Activated naive CD4-positive, alpha-beta T cell treated with anti-CD3 and anti-CD28 coated beads, Interleukin-2, amount 50 U/mL, for 24 hours (primary cell): ENCODE results near the gene NSFL1C.
A peak's percentile ranks its signal among the peaks of the same experiment; 100 is the strongest.
"Not testable (repeated sequence)": the region's sequence is repeated elsewhere in the genome, so short reads cannot be mapped to it uniquely, and the experiment has no call there.

Source experiments
- H3K27ac Mint-ChIP-seq: one replicate; pipeline ENCODE4 v1.8.0; 2021; ENCODE audit warnings: mild to moderate bottlenecking, mixed read lengths
- H3K27me3 Mint-ChIP-seq: one replicate; pipeline ENCODE4 v1.8.0; 2021; ENCODE audit warnings: mixed read lengths
- H3K36me3 Mint-ChIP-seq: one replicate; pipeline ENCODE4 v1.8.0; 2021; ENCODE audit warnings: mixed read lengths
- H3K4me1 Mint-ChIP-seq: one replicate; pipeline ENCODE4 v1.8.0; 2021; ENCODE audit warnings: mixed read lengths
- H3K4me3 Mint-ChIP-seq: one replicate; pipeline ENCODE4 v1.8.0; 2021; ENCODE audit warnings: mild to moderate bottlenecking, mixed read lengths
- H3K9me3 Mint-ChIP-seq: one replicate; pipeline ENCODE4 v1.8.0; 2021; ENCODE audit warnings: mixed read lengths

The NSFL1C gene

DNA sequence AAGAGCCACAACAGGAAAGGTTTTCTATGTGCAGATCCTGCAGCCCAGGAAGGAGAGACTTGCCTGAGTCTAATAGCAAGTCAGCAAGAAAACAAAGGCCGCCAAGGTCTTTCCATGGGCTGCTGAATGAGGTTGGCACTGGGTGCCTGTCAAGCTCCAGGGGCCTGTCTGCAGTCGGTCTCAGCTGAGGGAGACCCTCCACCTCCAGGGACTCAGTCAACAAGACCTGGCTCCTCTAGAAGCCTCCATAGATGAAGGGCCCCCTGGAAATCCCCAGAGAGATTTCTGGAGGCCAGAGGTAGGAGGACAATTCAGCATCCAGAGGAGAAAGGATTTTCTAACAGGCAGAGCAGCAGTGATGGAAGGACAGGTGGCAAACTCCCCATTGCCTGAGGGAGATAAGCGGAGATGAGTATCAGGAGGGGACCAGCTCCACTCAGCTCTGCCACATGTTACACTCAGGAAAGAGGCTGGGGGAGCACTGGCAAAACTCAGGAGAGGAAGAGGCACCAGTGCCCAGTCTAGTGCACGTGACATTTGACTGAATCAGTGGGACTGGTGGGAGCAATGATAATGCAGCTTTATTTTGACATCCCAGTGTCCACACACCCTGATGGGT, 40.3 kb downstream of the NSFL1C start:
- Mint-ChIP-seq H3K36me3 (peaks cover 2% of the 10 kb centered on the region), H3K9me3 (no peaks in the 10 kb centered on the region), H3K27ac (no peak overlapping the region), H3K4me3 (no peak overlapping the region), H3K27me3 (no peaks in the 10 kb centered on the region), H3K4me1 (peaks cover 10% of the 10 kb centered on the region)

DNA sequence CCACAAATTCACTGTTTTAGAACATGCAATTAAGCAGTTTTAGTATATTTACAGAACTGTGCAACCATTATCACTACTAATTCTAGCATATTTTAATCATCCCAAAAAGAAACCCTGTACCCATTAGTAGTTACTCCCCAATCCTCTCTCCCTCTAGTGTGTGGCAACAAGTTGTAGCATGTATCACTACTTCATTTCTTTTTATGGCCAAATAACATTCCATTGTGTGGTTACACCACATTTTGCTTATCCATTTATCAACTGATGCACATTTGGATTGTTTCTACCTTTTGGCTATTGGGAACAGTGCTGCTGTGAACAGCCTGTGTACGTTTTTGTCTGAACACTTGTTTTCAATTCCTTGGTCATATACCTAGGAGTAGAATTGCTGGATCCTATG, 42.3 kb downstream of the NSFL1C start:
- no peak overlapping the region for H3K27ac Mint-ChIP-seq
- no peaks in the 10 kb centered on the region for H3K27me3 Mint-ChIP-seq
- H3K4me3 Mint-ChIP-seq = no peak overlapping the region

DNA sequence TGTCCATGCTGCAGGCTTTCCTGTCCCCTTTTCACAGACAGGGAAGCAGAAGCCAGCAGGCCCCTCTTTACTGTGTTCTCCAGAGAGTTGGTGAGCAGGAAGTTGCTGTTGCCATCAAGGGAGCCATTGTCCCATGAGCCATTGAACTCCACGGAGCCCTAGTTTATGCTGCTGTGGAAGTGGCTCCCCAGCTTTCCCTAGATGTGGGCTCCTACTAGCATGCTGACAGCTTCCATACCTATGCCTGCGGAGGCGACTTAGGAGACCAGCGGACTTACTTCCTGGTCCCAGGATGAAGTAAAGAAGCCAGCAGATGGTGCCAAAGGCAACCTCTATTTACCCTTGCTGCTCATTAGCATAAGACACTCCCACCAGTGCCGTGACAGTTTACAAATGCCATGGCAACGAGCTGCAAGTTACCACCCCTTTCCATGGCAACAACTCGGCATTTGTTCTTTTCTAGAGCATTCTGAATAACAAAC, 43.0 kb downstream of the NSFL1C start:
- Mint-ChIP-seq H3K36me3 (peaks cover 8% of the 10 kb centered on the region), H3K9me3 (peaks cover 4% of the 10 kb centered on the region)

More for the DNA sequence above, 42.3 kb downstream of the NSFL1C start:
- peaks cover 10% of the 10 kb centered on the region for H3K4me1 Mint-ChIP-seq
- H3K9me3 Mint-ChIP-seq = no peaks in the 10 kb centered on the region
- peaks cover 5% of the 10 kb centered on the region for H3K36me3 Mint-ChIP-seq

DNA sequence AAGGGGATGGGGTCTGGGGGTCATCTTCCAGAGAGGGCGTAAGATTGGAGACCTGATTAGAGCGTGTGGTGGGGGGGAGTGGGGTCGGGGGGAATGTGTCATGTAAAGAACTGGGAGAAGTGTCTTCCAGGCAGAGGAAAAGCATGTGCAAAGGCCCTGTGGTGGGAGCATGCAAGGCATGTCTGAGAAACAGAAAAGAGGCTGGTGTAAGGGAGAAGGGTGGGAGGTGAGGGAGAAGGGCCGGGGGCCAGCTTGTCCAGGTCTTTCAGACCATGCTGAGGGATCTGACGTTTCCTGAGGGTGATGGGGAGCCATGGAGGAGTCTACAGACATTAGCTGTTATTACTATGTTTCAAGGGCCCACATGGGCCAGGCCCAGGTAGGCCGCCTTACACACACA, 43.4 kb downstream of the NSFL1C start:
- Mint-ChIP-seq H3K27me3 (peaks cover 2% of the 10 kb centered on the region), H3K4me3 (no peak overlapping the region), H3K27ac (no peak overlapping the region)

More for the DNA sequence above, 43.0 kb downstream of the NSFL1C start:
- H3K27ac Mint-ChIP-seq = no peak overlapping the region
- peaks cover 2% of the 10 kb centered on the region for H3K27me3 Mint-ChIP-seq
- peaks cover 10% of the 10 kb centered on the region for H3K4me1 Mint-ChIP-seq
- H3K4me3 Mint-ChIP-seq = no peak overlapping the region

DNA sequence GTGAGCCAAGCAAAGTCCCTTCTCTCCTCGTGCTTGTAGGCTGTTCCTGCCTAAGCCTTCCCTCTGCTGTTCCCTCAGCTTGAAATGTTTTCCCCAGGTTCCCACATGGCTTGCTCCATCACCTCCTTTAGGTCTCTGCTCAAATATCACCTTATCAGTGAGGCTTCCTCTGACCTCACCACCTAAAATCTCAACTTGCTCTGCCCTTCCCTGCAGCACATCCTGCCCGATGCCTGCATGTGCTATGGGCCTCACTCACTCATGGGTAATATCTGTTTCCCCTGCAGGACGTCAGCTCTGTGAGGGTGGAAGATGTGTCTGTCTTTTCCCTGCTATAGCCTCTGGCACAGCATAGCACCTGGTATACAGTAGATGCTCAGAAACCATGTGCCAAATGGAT, 43.9 kb downstream of the NSFL1C start:
- Mint-ChIP-seq H3K36me3 (peaks cover 8% of the 10 kb centered on the region), H3K27me3 (peaks cover 2% of the 10 kb centered on the region), H3K4me1 (peaks cover 10% of the 10 kb centered on the region), H3K9me3 (peaks cover 5% of the 10 kb centered on the region), H3K4me3 (no peak overlapping the region), H3K27ac (peak overlapping the region; percentile 4)

More for the DNA sequence above, 43.4 kb downstream of the NSFL1C start:
- H3K9me3 Mint-ChIP-seq = peaks cover 5% of the 10 kb centered on the region
- H3K36me3 Mint-ChIP-seq = peaks cover 8% of the 10 kb centered on the region
- H3K4me1 Mint-ChIP-seq = peaks cover 10% of the 10 kb centered on the region

DNA sequence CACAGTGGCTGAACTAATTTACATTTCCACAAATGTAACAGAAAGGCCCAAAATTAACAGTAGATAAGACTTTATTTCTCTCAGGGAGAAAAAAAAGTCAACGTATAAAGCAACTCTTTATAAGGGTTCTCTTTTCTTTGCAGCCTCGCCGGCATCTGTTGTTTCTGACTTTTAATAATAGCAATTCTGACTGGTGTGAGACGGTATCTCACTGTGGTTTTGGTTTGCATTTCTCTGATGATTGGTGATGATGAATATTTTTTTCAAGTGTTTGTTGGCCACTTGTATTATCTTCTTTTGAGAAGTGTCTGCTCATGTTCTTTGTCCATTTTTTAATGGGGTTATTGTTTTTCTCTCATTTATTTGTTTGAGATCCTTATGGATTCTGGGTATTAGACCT, 46.6 kb downstream of the NSFL1C start:
- peaks cover 2% of the 10 kb centered on the region for H3K27me3 Mint-ChIP-seq
- H3K4me1 Mint-ChIP-seq = peaks cover 6% of the 10 kb centered on the region
- H3K36me3 Mint-ChIP-seq = peaks cover 8% of the 10 kb centered on the region
- H3K4me3 Mint-ChIP-seq = no peak overlapping the region
- H3K27ac Mint-ChIP-seq = no peak overlapping the region
- peaks cover 5% of the 10 kb centered on the region for H3K9me3 Mint-ChIP-seq

DNA sequence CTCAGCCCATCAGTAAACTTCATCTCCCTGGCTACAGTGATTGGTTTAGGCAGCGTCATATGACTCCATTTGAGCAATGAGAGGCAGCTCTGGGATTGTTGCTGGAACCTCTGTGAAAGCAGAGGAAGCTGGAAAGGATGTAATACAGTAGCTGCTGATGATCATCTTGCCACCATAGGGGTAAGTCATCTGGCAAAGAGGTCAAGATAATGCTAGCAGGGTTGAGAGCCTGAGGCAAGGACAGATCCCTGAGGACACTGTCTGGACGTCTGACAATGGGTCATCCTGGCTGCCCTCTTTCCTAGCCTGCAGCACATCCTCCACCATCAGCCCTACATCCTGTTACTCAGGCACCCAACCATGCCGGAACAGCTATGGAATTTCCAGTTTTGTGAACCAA, 48.3 kb downstream of the NSFL1C start:
- H3K4me3 Mint-ChIP-seq = no peak overlapping the region
- H3K27me3 Mint-ChIP-seq = peaks cover 2% of the 10 kb centered on the region
- H3K9me3 Mint-ChIP-seq = peaks cover 5% of the 10 kb centered on the region
- peaks cover 8% of the 10 kb centered on the region for H3K36me3 Mint-ChIP-seq
- no peak overlapping the region for H3K27ac Mint-ChIP-seq
- H3K4me1 Mint-ChIP-seq = peaks cover 6% of the 10 kb centered on the region

DNA sequence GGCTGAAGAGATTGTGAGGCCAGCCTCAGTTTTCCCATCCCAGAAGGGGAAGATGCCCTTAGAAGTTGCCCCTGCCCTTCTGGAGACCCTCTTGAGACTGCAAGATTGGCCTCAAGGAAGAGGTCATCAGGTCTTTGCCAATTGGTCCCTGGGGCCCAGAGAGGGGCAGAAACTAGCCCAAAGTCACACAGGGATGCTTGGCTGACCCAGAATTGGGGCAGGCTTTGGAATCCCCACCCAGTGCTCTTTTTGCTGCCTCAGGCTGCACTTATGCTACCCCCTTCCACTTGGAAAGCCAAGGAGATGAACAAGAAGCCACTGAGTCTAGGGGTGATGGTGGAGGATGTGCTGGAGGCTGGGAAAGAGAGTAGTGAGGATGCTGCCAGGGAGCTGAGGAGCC, 48.9 kb downstream of the NSFL1C start:
- H3K27ac Mint-ChIP-seq = no peak overlapping the region
- H3K4me3 Mint-ChIP-seq = no peak overlapping the region
- peaks cover 2% of the 10 kb centered on the region for H3K4me1 Mint-ChIP-seq
- peaks cover 2% of the 10 kb centered on the region for H3K27me3 Mint-ChIP-seq
- peaks cover 8% of the 10 kb centered on the region for H3K36me3 Mint-ChIP-seq
- H3K9me3 Mint-ChIP-seq = peaks cover 5% of the 10 kb centered on the region

DNA sequence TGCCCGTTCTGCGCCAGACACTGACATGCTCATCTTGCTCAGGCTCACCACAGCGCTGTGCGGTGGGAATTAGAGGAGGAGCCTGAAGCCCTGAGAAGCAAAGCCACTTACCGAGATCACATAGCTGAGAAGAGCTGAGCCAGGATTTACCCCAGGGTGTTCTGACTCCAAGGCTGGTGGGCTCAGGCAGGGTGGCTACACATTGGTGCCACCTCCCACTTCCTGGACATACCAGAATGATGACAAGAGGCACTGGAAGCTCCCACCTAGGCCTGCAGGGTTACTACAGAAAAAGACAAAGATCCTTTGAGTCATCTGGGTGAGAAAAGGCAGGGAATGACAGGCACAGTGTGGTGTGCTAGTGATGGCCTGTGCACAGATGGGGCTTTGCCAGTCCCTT, 49.4 kb downstream of the NSFL1C start:
- Mint-ChIP-seq H3K4me3 (no peak overlapping the region), H3K36me3 (peaks cover 8% of the 10 kb centered on the region), H3K4me1 (no peaks in the 10 kb centered on the region), H3K27ac (no peak overlapping the region), H3K27me3 (peaks cover 2% of the 10 kb centered on the region), H3K9me3 (peaks cover 5% of the 10 kb centered on the region)

DNA sequence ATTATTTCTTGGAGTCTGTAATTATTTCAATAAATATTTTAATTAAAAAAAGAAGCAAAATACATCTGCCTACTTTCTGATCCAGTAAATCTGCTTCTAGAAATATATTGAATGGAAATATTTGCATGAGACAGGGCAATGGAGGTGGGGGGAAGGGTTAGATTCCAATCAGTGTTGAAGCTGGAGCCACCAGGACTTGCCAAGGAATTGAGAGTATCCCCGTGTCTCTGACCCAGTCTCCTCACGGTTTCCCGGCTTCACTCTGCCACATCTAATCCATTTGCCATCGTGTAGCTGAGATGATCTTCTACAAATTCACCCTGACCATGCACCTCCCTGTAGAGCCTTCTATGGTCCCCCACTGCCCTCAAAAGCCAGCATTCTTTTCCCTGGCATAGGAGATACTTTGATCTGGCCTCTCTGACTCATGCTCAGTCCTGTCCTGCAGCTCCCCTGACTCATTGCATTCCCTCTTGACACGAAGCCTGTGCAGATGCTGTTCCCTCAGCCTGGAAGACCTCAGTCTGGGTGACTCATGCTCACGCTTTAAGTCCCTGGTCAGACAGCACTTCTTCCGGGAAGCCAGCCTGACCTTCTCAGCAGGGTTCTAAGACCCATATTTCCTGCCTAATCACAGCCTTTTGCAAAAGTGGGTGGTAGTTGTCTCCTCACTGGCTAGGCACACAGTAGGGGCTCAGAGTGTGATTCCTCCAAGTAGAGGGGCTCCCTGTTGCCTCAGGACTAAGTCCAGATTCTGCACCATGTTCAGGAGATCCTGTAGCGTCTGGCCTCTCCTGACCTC, 50.8 kb downstream of the NSFL1C start:
- Mint-ChIP-seq H3K4me1 (no peaks in the 10 kb centered on the region), H3K27ac (no peak overlapping the region), H3K9me3 (peaks cover 5% of the 10 kb centered on the region), H3K27me3 (peaks cover 2% of the 10 kb centered on the region), H3K36me3 (peaks cover 6% of the 10 kb centered on the region), H3K4me3 (no peak overlapping the region)

DNA sequence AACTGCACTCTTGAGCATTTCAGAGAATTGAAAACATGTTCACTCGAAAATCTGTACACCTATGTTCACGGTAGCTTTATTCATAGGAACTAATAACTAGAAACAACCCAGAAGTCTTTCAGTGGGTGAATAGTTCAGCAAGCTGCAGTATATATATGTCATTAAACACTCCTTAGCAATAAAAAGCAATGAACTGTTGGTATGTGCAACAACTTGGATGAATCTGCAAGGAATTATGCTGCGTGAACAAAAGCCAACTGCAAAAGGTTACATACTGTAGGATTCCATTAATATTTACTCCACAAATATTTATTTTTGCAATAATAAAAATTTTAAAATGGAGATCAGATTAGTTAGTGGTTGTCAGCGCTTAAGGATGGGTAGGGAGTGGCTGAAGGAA, 51.7 kb downstream of the NSFL1C start:
- Mint-ChIP-seq H3K4me1 (no peaks in the 10 kb centered on the region), H3K36me3 (peaks cover 5% of the 10 kb centered on the region), H3K27me3 (peaks cover 3% of the 10 kb centered on the region), H3K9me3 (peaks cover 5% of the 10 kb centered on the region), H3K4me3 (no peak overlapping the region), H3K27ac (no peak overlapping the region)

DNA sequence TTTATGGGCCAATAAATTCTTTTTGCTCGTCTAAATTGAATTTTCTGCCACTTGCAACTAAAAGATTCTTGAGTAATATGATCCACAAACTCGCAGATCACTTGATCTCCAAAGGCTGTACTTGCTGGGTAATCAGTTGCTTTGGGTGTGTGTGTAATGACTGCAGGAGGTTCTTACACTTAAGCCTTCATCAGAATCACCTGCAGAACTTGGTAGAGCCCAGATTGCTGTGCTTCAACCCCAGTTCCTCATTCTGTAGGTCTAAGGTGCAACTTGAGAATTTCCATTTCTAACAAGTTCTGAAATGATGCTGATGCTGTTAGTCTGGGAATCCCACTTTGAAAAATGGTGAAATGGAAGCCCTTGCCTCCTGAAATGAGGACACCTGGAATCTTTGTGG, 60.8 kb downstream of the NSFL1C start:
- H3K36me3 Mint-ChIP-seq = peaks cover 7% of the 10 kb centered on the region
- H3K27me3 Mint-ChIP-seq = peaks cover 1% of the 10 kb centered on the region
- no peaks in the 10 kb centered on the region for H3K9me3 Mint-ChIP-seq
- no peak overlapping the region for H3K27ac Mint-ChIP-seq
- no peak overlapping the region for H3K4me3 Mint-ChIP-seq
- peaks cover 9% of the 10 kb centered on the region for H3K4me1 Mint-ChIP-seq

DNA sequence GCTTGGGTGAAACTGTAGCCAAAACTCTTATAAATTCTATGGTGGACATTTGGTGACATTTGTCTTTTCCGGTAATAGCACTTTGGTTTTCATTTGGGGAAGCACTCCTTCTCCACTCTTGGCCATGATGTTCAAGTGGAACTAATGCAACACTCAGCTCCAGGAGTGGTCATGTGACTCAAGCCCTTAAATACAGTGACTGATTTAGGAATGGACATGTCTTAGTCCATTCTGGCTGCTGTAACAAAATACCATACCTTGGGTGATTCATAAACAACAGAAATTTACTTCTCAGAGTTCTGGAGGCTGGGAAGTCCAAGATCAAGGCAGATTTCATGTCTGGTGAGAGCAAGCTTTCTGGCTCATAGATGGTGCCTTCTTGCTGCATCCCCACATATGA, 63.0 kb downstream of the NSFL1C start:
- Mint-ChIP-seq H3K4me3 (no peak overlapping the region), H3K27me3 (no peaks in the 10 kb centered on the region), H3K4me1 (peaks cover 9% of the 10 kb centered on the region), H3K27ac (no peak overlapping the region), H3K9me3 (no peaks in the 10 kb centered on the region), H3K36me3 (peaks cover 4% of the 10 kb centered on the region)

DNA sequence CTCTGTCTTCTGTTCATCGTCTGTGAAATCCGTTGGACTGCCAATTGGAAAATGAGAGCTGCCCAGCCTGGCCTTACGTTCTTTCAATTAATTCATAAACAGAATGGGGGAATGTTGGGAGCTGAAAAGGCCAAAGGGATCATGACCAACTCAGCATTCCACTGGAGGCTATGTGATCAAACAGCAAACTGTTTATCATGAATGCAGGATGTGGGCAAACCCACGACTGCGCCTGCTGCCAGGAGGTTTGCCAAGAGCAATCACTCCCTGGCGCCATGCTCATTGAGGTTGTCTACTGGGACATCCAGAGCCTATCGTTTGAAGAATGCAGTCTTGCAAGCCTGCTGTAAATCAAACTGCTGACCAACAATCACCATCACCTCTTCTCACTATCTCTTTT, 64.5 kb downstream of the NSFL1C start:
- peaks cover 10% of the 10 kb centered on the region for H3K4me1 Mint-ChIP-seq
- H3K4me3 Mint-ChIP-seq = no peak overlapping the region
- no peaks in the 10 kb centered on the region for H3K27me3 Mint-ChIP-seq
- peaks cover 4% of the 10 kb centered on the region for H3K36me3 Mint-ChIP-seq
- H3K9me3 Mint-ChIP-seq = no peaks in the 10 kb centered on the region
- H3K27ac Mint-ChIP-seq = no peak overlapping the region

DNA sequence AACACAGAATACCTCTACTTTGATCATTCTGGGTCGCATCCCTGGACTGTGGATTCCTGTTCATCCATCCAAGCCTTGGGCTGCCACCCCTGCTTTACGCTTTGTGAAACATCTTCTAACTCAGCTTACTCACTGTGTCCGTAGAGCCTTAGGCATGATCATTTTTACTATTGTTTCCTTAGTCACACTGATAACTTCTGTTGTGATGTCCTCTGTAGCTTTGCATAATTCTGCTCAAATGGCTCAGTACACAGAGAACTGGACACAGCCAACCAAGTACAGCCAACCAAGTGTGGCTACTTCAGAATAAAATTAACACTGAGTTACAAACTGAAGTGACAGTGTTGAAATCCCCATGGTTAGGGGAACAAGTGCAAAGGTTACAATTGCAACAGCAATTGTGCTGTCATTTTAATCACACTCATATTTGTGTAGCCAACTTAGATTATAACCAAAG, 65.2 kb downstream of the NSFL1C start:
- Mint-ChIP-seq H3K36me3 (peaks cover 2% of the 10 kb centered on the region), H3K27me3 (no peaks in the 10 kb centered on the region), H3K4me1 (peaks cover 17% of the 10 kb centered on the region), H3K4me3 (no peak overlapping the region), H3K9me3 (no peaks in the 10 kb centered on the region), H3K27ac (no peak overlapping the region)

DNA sequence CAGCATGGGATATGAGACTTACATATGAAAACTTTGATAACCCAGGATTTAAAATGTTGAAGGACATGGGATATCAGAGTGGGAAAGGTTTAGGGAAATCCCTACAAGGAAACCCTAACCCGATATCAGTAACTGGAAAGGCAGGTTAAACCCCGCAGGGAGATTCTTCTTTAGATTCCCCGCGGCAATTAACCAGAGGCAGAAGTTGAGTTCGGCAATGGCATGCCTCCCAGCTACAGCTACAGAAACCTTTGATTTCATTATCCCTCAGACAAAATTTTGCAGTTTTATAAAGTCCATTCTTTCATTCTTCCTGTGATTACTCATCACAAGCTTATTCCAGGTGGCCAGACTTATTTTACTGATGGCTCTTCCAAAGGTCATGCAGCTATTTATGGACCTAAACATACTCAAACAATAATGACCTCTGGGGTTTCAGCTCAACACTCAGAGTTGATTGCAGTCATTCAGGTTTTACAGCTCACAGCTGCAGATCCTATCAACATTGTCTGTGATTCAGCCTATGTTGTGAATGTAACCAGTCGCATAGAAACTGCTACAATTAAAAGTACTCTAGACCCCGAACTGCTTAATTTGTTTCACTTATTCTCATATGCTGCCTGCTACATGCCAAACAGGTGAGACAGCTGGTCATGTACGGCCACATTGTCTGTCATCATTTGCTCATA, 66.8 kb downstream of the NSFL1C start:
- H3K4me3 Mint-ChIP-seq, H3K27ac Mint-ChIP-seq, H3K27me3 Mint-ChIP-seq, H3K36me3 Mint-ChIP-seq, H3K9me3 Mint-ChIP-seq: not testable (repeated sequence)
- H3K4me1 Mint-ChIP-seq = peaks cover 22% of the 10 kb centered on the region
